H9 (cell line): ENCODE measurements around the gene UCKL1. TPM values are rescaled to one million over a fixed set of nuclear protein-coding genes. Genes with fewer than 3 reads are reported as not detected.

Source experiments
- DNase-seq: peaks from one replicate; pipeline ENCODE4 v3.0.0-alpha.2; 2017
- H2AFZ ChIP-seq: one replicate; pipeline ENCODE4 v1.6.1; 2013; ENCODE audit warnings: mild to moderate bottlenecking, low read length, control low read depth, moderate library complexity
- H2AK5ac ChIP-seq: 2 replicates; pipeline ENCODE4 v1.6.1; 2013; ENCODE audit warnings: low read length, control low read depth, mixed read lengths; ENCODE audit not compliant: insufficient read length
- H2BK120ac ChIP-seq: one replicate; pipeline ENCODE4 v1.6.1; 2013; ENCODE audit warnings: low read depth, mild to moderate bottlenecking, low read length, control low read depth, inconsistent platforms; ENCODE audit not compliant: poor library complexity, severe bottlenecking
- H2BK12ac ChIP-seq: 2 replicates; pipeline ENCODE4 v1.6.1; 2013; ENCODE audit warnings: low read length, control low read depth, mixed read lengths, low read depth; ENCODE audit not compliant: insufficient read length
- H2BK15ac ChIP-seq: 2 replicates; pipeline ENCODE4 v1.6.1; 2013; ENCODE audit warnings: low read depth, low read length, control low read depth
- H2BK20ac ChIP-seq: one replicate; pipeline ENCODE4 v1.6.1; 2013; ENCODE audit warnings: low read depth, mild to moderate bottlenecking, low read length, control low read depth, inconsistent platforms; ENCODE audit not compliant: poor library complexity, severe bottlenecking
- H2BK5ac ChIP-seq: 2 replicates; pipeline ENCODE4 v1.6.1; 2013; ENCODE audit warnings: low read length, control low read depth, mixed read lengths; ENCODE audit not compliant: insufficient read length
- H3K14ac ChIP-seq: 2 replicates; pipeline ENCODE4 v1.6.1; 2013; ENCODE audit warnings: low read length, control low read depth; ENCODE audit not compliant: insufficient read depth
- H3K18ac ChIP-seq: 2 replicates; pipeline ENCODE4 v1.6.1; 2013; ENCODE audit warnings: low read depth, mild to moderate bottlenecking, mixed read lengths, low read length, control low read depth; ENCODE audit not compliant: insufficient read length
- H3K23ac ChIP-seq: 2 replicates; pipeline ENCODE4 v1.6.1; 2013; ENCODE audit warnings: low read length, control low read depth, mixed read lengths, low read depth; ENCODE audit not compliant: insufficient read length
- H3K23me2 ChIP-seq: 2 replicates; pipeline ENCODE4 v1.6.1; 2013; ENCODE audit warnings: low read depth, mild to moderate bottlenecking, mixed read lengths, low read length, control low read depth; ENCODE audit not compliant: insufficient read length, poor library complexity, severe bottlenecking
- H3K27ac ChIP-seq: 2 replicates; pipeline ENCODE4 v1.5.1; 2013; ENCODE audit warnings: low read length, control low read depth, mixed read lengths, low read depth; ENCODE audit not compliant: insufficient read length
- H3K27me3 ChIP-seq: 2 replicates; pipeline ENCODE4 v1.6.1; 2013; ENCODE audit warnings: low read length, control low read depth, inconsistent platforms; ENCODE audit not compliant: insufficient read depth
- H3K4ac ChIP-seq: 2 replicates; pipeline ENCODE4 v1.6.1; 2013; ENCODE audit warnings: low read depth, mild to moderate bottlenecking, control low read depth, inconsistent platforms, low read length, moderate library complexity
- H3K4me1 ChIP-seq: 2 replicates; pipeline ENCODE4 v1.6.1; 2013; ENCODE audit warnings: low read length, control low read depth, inconsistent platforms; ENCODE audit not compliant: insufficient read depth
- H3K4me2 ChIP-seq: 2 replicates; pipeline ENCODE4 v1.6.1; 2013; ENCODE audit warnings: low read length, control low read depth, mixed read lengths; ENCODE audit not compliant: insufficient read length, insufficient read depth
- H3K56ac ChIP-seq: 2 replicates; pipeline ENCODE4 v1.6.1; 2013; ENCODE audit warnings: low read depth, mild to moderate bottlenecking, mixed read lengths, low read length, control low read depth; ENCODE audit not compliant: insufficient read length
- H3K79me1 ChIP-seq: 2 replicates; pipeline ENCODE4 v1.6.1; 2013; ENCODE audit warnings: low read depth, mild to moderate bottlenecking, moderate library complexity, low read length, control low read depth, inconsistent platforms; ENCODE audit not compliant: insufficient read depth, poor library complexity, severe bottlenecking
- H3K79me2 ChIP-seq: 2 replicates; pipeline ENCODE4 v1.6.1; 2013; ENCODE audit warnings: low read length, control low read depth, inconsistent platforms; ENCODE audit not compliant: insufficient read depth
- H3K9ac ChIP-seq: 2 replicates; pipeline ENCODE4 v1.6.1; 2013; ENCODE audit warnings: low read length, control low read depth, mixed read lengths; ENCODE audit not compliant: insufficient read length; ENCODE audit errors: extremely low read depth
- H3K9me3 ChIP-seq: one replicate; pipeline ENCODE4 v1.6.1; 2013; ENCODE audit warnings: low read depth, low read length, inconsistent platforms; ENCODE audit not compliant: control insufficient read depth
- H3T11ph ChIP-seq: one replicate; pipeline ENCODE4 v1.6.1; 2013; ENCODE audit warnings: mild to moderate bottlenecking, low read length, control low read depth, inconsistent platforms
- H4K20me1 ChIP-seq: one replicate; pipeline ENCODE4 v1.6.1; 2013; ENCODE audit not compliant: control insufficient read depth, insufficient read length, insufficient read depth
- H4K5ac ChIP-seq: 2 replicates; pipeline ENCODE4 v1.6.1; 2013; ENCODE audit warnings: low read depth, mild to moderate bottlenecking, mixed read lengths, low read length, control low read depth; ENCODE audit not compliant: insufficient read length
- H4K8ac ChIP-seq: replicated peaks from 2 replicates; pipeline ENCODE4 v1.6.1; 2013; ENCODE audit warnings: low read length, control low read depth, mixed read lengths, low read depth; ENCODE audit not compliant: insufficient read length
- H4K91ac ChIP-seq: 2 replicates; pipeline ENCODE4 v1.6.1; 2013; ENCODE audit warnings: low read depth, mild to moderate bottlenecking, moderate library complexity, mixed read lengths, low read length, control low read depth; ENCODE audit not compliant: insufficient read length
- H3K27ac Mint-ChIP-seq, 3 experiments: 2 replicates in 2 of 3; 3 replicates in 1 of 3; pipeline ENCODE4 v1.8.0; 2020 to 2021; ENCODE audit warnings: mixed read lengths in 3 of 3, mild to moderate bottlenecking in 1 of 3, moderate library complexity in 1 of 3
- H3K27me3 Mint-ChIP-seq: 2 replicates; pipeline ENCODE4 v1.8.0; 2021; ENCODE audit warnings: low read depth, mild to moderate bottlenecking, moderate library complexity, mixed read lengths
- H3K36me3 Mint-ChIP-seq, 3 experiments: 2 replicates in 2 of 3; 3 replicates in 1 of 3; pipeline ENCODE4 v1.8.0; 2020 to 2021; ENCODE audit warnings: low read depth in 3 of 3, mixed read lengths in 3 of 3; ENCODE audit not compliant: insufficient read depth in 1 of 3
- H3K4me1 Mint-ChIP-seq, 2 experiments: 2 replicates each; pipeline ENCODE4 v1.8.0; 2020; ENCODE audit warnings: mixed read lengths in 2 of 2
- H3K4me3 Mint-ChIP-seq, 2 experiments: 2 replicates in 1 of 2; 3 replicates in 1 of 2; pipeline ENCODE4 v1.8.0; 2020 to 2021; ENCODE audit warnings: mild to moderate bottlenecking in 2 of 2, mixed read lengths in 2 of 2, moderate library complexity in 1 of 2
- H3K9me3 Mint-ChIP-seq, 2 experiments: 2 replicates in 1 of 2; 3 replicates in 1 of 2; pipeline ENCODE4 v1.8.0; 2020; ENCODE audit warnings: mild to moderate bottlenecking in 2 of 2, mixed read lengths in 2 of 2, moderate library complexity in 1 of 2
- CTCF ChIP-seq: fragments of 200-600 bp; sonication (generic); conservative IDR thresholded peaks from 3 replicates; pipeline ENCODE4 v1.8.0; 2021; ENCODE audit warnings: antibody characterized with exemption, mild to moderate bottlenecking
- WGBS: extraction: QIAGEN DNeasy Blood & Tissue Kit; methylation state at CpG from one replicate; pipeline ENCODE4 v1.1.7; 2013; ENCODE audit warnings: missing lambda C conversion rate, low lambda C conversion rate, mixed read lengths; ENCODE audit not compliant: insufficient read length; ENCODE audit errors: extremely low coverage; 5-methylcytosine and 5-hydroxymethylcytosine counted together
- long read RNA-seq: library from polyadenylated mRNA; unstranded; transcript quantifications from one replicate; pipeline ENCODE4 v2.0.0, GENCODE V29; 2020
- total RNA-seq: library from RNA; stranded (reverse); gene quantifications from 2 replicates; pipeline ENCODE4 v1.2.1, GENCODE V29; 2021

Gene UCKL1
- 35.6 and 40.9 TPM in 2 replicates for total RNA-seq
- long read RNA-seq, partial matches to known transcripts: 5 of 178 reads
- long read RNA-seq, other reads (novel, unspliced or antisense): 172 of 178 reads

- H4K8ac ChIP-seq: no peak within 1 kb of the TSS
- no peak within 1 kb of the TSS for H3K27ac ChIP-seq
- H4K20me1 ChIP-seq: no peaks in the 10 kb centered on the region
- peak within 1 kb of the TSS; percentile 61 for H3K4me2 ChIP-seq
- no peak within 1 kb of the TSS for H2BK20ac ChIP-seq
- no peaks in the 10 kb centered on the region for H3K27me3 Mint-ChIP-seq
- no peak within 1 kb of the TSS for H3K56ac ChIP-seq
- peaks cover 14% of the 10 kb centered on the region for H3K23me2 ChIP-seq
- no peak within 1 kb of the TSS for H2BK15ac ChIP-seq
- no peak within 1 kb of the TSS for H2AFZ ChIP-seq
- H3K4me3 Mint-ChIP-seq: peak within 1 kb of the TSS; percentile 79 to 86
- H3K9me3 Mint-ChIP-seq: no peaks in the 10 kb centered on the region
- H3K27me3 ChIP-seq: no peaks in the 10 kb centered on the region
- no peak within 1 kb of the TSS for H3T11ph ChIP-seq
- H4K5ac ChIP-seq: no peak within 1 kb of the TSS
- H3K79me1 ChIP-seq: peaks cover 2% of the 10 kb centered on the region
- H3K36me3 Mint-ChIP-seq: peaks cover 0 to 25% (median 16%) of the 10 kb centered on the region in 3 experiments; a peak in 4 of 7 replicates
- no peak within 1 kb of the TSS for H3K23ac ChIP-seq
- H3K9ac ChIP-seq: peak within 1 kb of the TSS; percentile 92
- no peak within 1 kb of the TSS for H3K4ac ChIP-seq
- WGBS: no CpG with 5 or more reads among the region's 105 CpGs
- H3K79me2 ChIP-seq: peaks cover 15% of the 10 kb centered on the region; the same call in 1 of the 2 replicates
- H2AK5ac ChIP-seq: no peak within 1 kb of the TSS
- H2BK120ac ChIP-seq: no peak within 1 kb of the TSS
- H2BK12ac ChIP-seq: no peak within 1 kb of the TSS
- TF ChIP-seq CTCF: no peak; the same call in 2 of the 3 replicates
- peak within 1 kb of the TSS; percentile 76 for H3K14ac ChIP-seq
- peak within 1 kb of the TSS; percentile 88 for H3K18ac ChIP-seq
- peak within 1 kb of the TSS; percentile 87 to 92 (median 89); a peak in 4 of 7 replicates for H3K27ac Mint-ChIP-seq
- H2BK5ac ChIP-seq: no peak within 1 kb of the TSS
- H3K4me1 ChIP-seq: no peaks in the 10 kb centered on the region; the same call in 1 of the 2 replicates
- H3K9me3 ChIP-seq: no peaks in the 10 kb centered on the region
- H3K4me1 Mint-ChIP-seq: peaks cover 33 to 35% of the 10 kb centered on the region in 2 experiments
- H4K91ac ChIP-seq: no peak within 1 kb of the TSS
- peak; percentile 83 for DNase-seq
These were observed at the start of gene UCKL1 for GRCh38 chr20:63955827-63956663. Gene UCKL1, minus strand, starts transcription at chr20:63956416. Its CDS starts 44 bp downstream, at chr20:63956372.
